Caco-2 (cell line): Measurements from ENCODE around the gene SHROOM4. TPM values are rescaled to one million over a fixed set of nuclear protein-coding genes. Genes with fewer than 3 reads are reported as not detected.

ENCODE experiments used
- BruUV-seq: library from RNA; stranded (reverse); fragments of 400-500 nt; replicated peaks from 2 replicates; lab custom pipeline; 2021; lab: Mats Ljungman, UMichigan
- CTCF ChIA-PET: fragments of 300-600 bp; sonication (Branson Sonifier 250); formaldehyde crosslinking; loops from one replicate; lab custom pipeline; 2022; ENCODE audit warnings: antibody characterized with exemption; lab: Charles Lee
- POLR2A ChIA-PET: fragments of 300-600 bp; sonication (Branson Sonifier 250); formaldehyde crosslinking; loops from one replicate; lab custom pipeline; 2022; ENCODE audit warnings: antibody characterized with exemption; lab: Charles Lee
- DNase-seq, 2 experiments: peaks; one replicate each; pipeline versions ENCODE4 v3.0.0 to v3.0.0-alpha.2; 2020 to 2022
- H3K27me3 ChIP-seq: replicated peaks from 2 replicates; pipeline ENCODE4 v1.6.0; 2011; ENCODE audit warnings: low read length; ENCODE audit not compliant: control insufficient read depth, insufficient read depth
- H3K36me3 ChIP-seq: 2 replicates; pipeline ENCODE4 v1.5.1; 2011; ENCODE audit warnings: low read length; ENCODE audit not compliant: control insufficient read depth, insufficient read depth
- H3K4me1 ChIP-seq: fragments of 250-450 bp; sonication (Bioruptor Pico); 2 replicates; pipeline ENCODE4 v1.5.1; 2020; ENCODE audit warnings: mild to moderate bottlenecking
- H3K4me3 ChIP-seq: 2 replicates; pipeline ENCODE4 v1.5.1; 2011; ENCODE audit warnings: low read depth, mild to moderate bottlenecking, control low read depth, low read length
- H3K9me3 ChIP-seq: fragments of 250-450 bp; sonication (Bioruptor Pico); 2 replicates; pipeline ENCODE4 v1.5.1; 2020; ENCODE audit warnings: mild to moderate bottlenecking, moderate library complexity
- H3K27ac Mint-ChIP-seq: one replicate; pipeline ENCODE4 v1.8.0; 2022; ENCODE audit warnings: mixed read lengths; ENCODE audit not compliant: unreplicated experiment
- H3K27me3 Mint-ChIP-seq: one replicate; pipeline ENCODE4 v1.8.0; 2022; ENCODE audit warnings: mixed read lengths; ENCODE audit not compliant: insufficient read depth, unreplicated experiment
- H3K36me3 Mint-ChIP-seq: one replicate; pipeline ENCODE4 v1.8.0; 2022; ENCODE audit warnings: mild to moderate bottlenecking, mixed read lengths; ENCODE audit not compliant: insufficient read depth, unreplicated experiment
- H3K4me1 Mint-ChIP-seq: one replicate; pipeline ENCODE4 v1.8.0; 2022; ENCODE audit warnings: low read depth, mixed read lengths; ENCODE audit not compliant: unreplicated experiment
- H3K4me3 Mint-ChIP-seq: one replicate; pipeline ENCODE4 v1.8.0; 2022; ENCODE audit warnings: mild to moderate bottlenecking, moderate library complexity, mixed read lengths; ENCODE audit not compliant: unreplicated experiment
- H3K9me3 Mint-ChIP-seq: one replicate; pipeline ENCODE4 v1.8.0; 2022; ENCODE audit warnings: mixed read lengths; ENCODE audit not compliant: unreplicated experiment
- intact Hi-C: fragments of 100-400 bp; cut with micrococcal nuclease; formaldehyde crosslinking; loops from one replicate; pipeline ENCODE4 v1.10.0; 2022; ENCODE audit not compliant: unreplicated experiment
- total RNA-seq: library from RNA; stranded (reverse); gene quantifications from 2 replicates; pipeline ENCODE4 v1.2.3, GENCODE V29; 2022
- TF ChIP-seq, protein P1 (sequence below), 2 experiments: fragments of 200-600 bp in 1 of 2; IDR thresholded peaks; 1 replicate in 1 of 2; 2 replicates in 1 of 2; pipeline versions ENCODE4 v1.5.1 to v1.8.0; 2011 to 2022; ENCODE audit warnings: antibody characterized with exemption in 1 of 2, control low read depth in 1 of 2, inconsistent platforms in 1 of 2, low read depth in 1 of 2, low read length in 1 of 2, mild to moderate bottlenecking in 1 of 2, moderate library complexity in 1 of 2; ENCODE audit not compliant: insufficient read depth in 1 of 2, severe bottlenecking in 1 of 2, unreplicated experiment in 1 of 2

The SHROOM4 gene
- total RNA-seq, 1 experiment from 2014 or later, result 0.09 TPM

- peak in 1 of 2 experiments; percentile 3 for DNase-seq
- H3K4me3 Mint-ChIP-seq, result no peak overlapping the region
- intact Hi-C loops, result loop anchor here (5.0 kb wide), 1 partner anchor 76 kb away; no protein-coding TSS in a partner anchor
These were observed 207.6 kb downstream of the SHROOM4 start for GRCh38 chrX:50606300-50606950.

DNA sequence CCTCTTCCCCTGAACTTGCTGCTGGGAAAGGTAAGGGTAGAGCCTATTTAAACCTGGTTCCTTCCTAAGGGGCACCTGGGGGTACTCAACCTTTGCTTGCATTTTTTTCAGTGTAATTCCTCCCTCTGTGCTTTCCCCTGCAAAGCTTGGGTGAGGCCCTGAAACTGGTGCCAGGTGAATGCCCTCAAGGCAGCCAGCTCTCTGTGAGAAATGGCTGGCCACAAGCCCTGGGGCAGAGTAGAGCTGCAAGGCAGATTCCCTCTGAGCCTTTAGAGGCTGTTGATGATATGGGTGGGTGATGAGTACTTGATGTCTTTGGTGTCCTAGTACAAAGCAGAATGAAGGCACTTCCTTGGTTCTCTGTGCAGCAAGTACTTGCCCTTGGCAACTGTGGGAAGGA lies 217.9 kb downstream of the SHROOM4 start:
- DNase-seq, result no peak
- POLR2A ChIA-PET, result no interaction called here
- no peak overlapping the region for H3K4me3 ChIP-seq
- no peaks in the 10 kb centered on the region for H3K9me3 ChIP-seq
- Mint-ChIP-seq H3K9me3 (no peaks in the 10 kb centered on the region), H3K4me1 (no peaks in the 10 kb centered on the region), H3K27ac (no peak overlapping the region), H3K36me3 (no peaks in the 10 kb centered on the region), H3K4me3 (no peak overlapping the region), H3K27me3 (no peaks in the 10 kb centered on the region)
- BruUV-seq, result no TSS peak
- intact Hi-C loops, result no loop called here
- H3K4me1 ChIP-seq, result no peaks in the 10 kb centered on the region
- no peaks in the 10 kb centered on the region for H3K36me3 ChIP-seq
- CTCF ChIA-PET, result no interaction called here
- no peaks in the 10 kb centered on the region for H3K27me3 ChIP-seq
- TF ChIP-seq, protein P1, sequence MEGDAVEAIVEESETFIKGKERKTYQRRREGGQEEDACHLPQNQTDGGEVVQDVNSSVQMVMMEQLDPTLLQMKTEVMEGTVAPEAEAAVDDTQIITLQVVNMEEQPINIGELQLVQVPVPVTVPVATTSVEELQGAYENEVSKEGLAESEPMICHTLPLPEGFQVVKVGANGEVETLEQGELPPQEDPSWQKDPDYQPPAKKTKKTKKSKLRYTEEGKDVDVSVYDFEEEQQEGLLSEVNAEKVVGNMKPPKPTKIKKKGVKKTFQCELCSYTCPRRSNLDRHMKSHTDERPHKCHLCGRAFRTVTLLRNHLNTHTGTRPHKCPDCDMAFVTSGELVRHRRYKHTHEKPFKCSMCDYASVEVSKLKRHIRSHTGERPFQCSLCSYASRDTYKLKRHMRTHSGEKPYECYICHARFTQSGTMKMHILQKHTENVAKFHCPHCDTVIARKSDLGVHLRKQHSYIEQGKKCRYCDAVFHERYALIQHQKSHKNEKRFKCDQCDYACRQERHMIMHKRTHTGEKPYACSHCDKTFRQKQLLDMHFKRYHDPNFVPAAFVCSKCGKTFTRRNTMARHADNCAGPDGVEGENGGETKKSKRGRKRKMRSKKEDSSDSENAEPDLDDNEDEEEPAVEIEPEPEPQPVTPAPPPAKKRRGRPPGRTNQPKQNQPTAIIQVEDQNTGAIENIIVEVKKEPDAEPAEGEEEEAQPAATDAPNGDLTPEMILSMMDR (IDR thresholded peaks at IDR 0.05; ENCODE audit: insufficient read depth in 1 of 2, low read depth in 1 of 2, low read length in 1 of 2, severe bottlenecking in 1 of 2, unreplicated experiment in 1 of 2), result no peak

More at GRCh38 chrX:50606300-50606950, 207.6 kb downstream of the SHROOM4 start:
- H3K4me1 Mint-ChIP-seq, result peaks cover 8% of the 10 kb centered on the region
- no peaks in the 10 kb centered on the region for H3K9me3 Mint-ChIP-seq
- no peaks in the 10 kb centered on the region for H3K27me3 ChIP-seq
- no peak overlapping the region for H3K27ac Mint-ChIP-seq
- H3K36me3 Mint-ChIP-seq, result no peaks in the 10 kb centered on the region
- TF ChIP-seq, protein P1 (IDR thresholded peaks at IDR 0.05; ENCODE audit: insufficient read depth in 1 of 2, low read depth in 1 of 2, low read length in 1 of 2, severe bottlenecking in 1 of 2, unreplicated experiment in 1 of 2), result no peak
- no peaks in the 10 kb centered on the region for H3K4me1 ChIP-seq
- H3K36me3 ChIP-seq, result no peaks in the 10 kb centered on the region
- no peak overlapping the region for H3K4me3 ChIP-seq
- ChIA-PET CTCF (no interaction called here), POLR2A (no interaction called here)
- BruUV-seq, result no TSS peak
- H3K27me3 Mint-ChIP-seq, result no peaks in the 10 kb centered on the region
- no peaks in the 10 kb centered on the region for H3K9me3 ChIP-seq

GRCh38 chrX:50594788-50595187 lies 219.2 kb downstream of the SHROOM4 start:
- no peaks in the 10 kb centered on the region for H3K4me1 Mint-ChIP-seq
- ChIA-PET CTCF (no interaction called here), POLR2A (no interaction called here)
- Histone ChIP-seq H3K9me3 (no peaks in the 10 kb centered on the region), H3K27me3 (no peaks in the 10 kb centered on the region), H3K4me3 (no peak overlapping the region), H3K4me1 (no peaks in the 10 kb centered on the region), H3K36me3 (no peaks in the 10 kb centered on the region)
- no peak overlapping the region for H3K4me3 Mint-ChIP-seq
- BruUV-seq, result no TSS peak
- no peak for DNase-seq
- TF ChIP-seq, protein P1 (IDR thresholded peaks at IDR 0.05; ENCODE audit: insufficient read depth in 1 of 2, low read depth in 1 of 2, low read length in 1 of 2, severe bottlenecking in 1 of 2, unreplicated experiment in 1 of 2), result no peak
- H3K27me3 Mint-ChIP-seq, result no peaks in the 10 kb centered on the region
- intact Hi-C loops, result no loop called here
- no peaks in the 10 kb centered on the region for H3K36me3 Mint-ChIP-seq
- H3K9me3 Mint-ChIP-seq, result no peaks in the 10 kb centered on the region
- H3K27ac Mint-ChIP-seq, result no peak overlapping the region
